Stimulated activated naive CD4-positive, alpha-beta T cell (primary cell): ENCODE data around the gene EFCAB7.
"Not testable (repeated sequence)": the region's sequence is repeated elsewhere in the genome, so short reads cannot be mapped to it uniquely, and the experiment has no call there.

ENCODE experiments used
- DNase-seq, 6 experiments: peaks; one replicate each; lab custom pipeline; 2025; lab: John Stamatoyannopoulos, UW

Gene EFCAB7

GRCh38 chr1:63548303-63548702 lies 25.0 kb downstream of the EFCAB7 start:
- DNase-seq, result no peak

DNA sequence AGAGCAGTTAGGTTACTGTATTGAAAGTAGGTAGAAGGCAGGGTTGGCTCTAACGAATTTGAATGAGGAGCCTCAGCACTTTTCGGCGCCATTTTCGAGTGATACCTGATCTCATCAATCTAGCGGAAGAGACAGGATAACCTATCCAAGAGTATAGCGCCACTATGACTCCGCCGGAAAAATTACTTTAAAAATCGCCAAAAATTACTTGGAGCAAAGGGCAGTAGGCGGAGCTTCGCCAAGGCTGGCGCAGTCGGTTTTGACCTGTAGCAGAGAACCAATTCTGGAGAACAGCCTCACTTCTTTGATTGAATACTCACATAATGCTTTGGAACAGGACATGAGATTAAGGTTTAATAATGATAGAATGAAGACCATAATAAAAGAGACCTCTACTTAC lies 25.6 kb downstream of the EFCAB7 start:
- no peak for DNase-seq

GRCh38 chr1:63555480-63555879 lies 32.2 kb downstream of the EFCAB7 start:
- DNase-seq, result no peak

- DNase-seq, result no peak
These were observed 34.2 kb downstream of the EFCAB7 start for GRCh38 chr1:63557365-63557987.

- DNase-seq, result no peak
These were observed 36.0 kb downstream of the EFCAB7 start for GRCh38 chr1:63559357-63559756.

GRCh38 chr1:63563745-63564144 lies 40.4 kb downstream of the EFCAB7 start:
- no peak for DNase-seq

- DNase-seq, result no peak
These were observed 45.7 kb downstream of the EFCAB7 start for GRCh38 chr1:63569068-63569467.

DNA sequence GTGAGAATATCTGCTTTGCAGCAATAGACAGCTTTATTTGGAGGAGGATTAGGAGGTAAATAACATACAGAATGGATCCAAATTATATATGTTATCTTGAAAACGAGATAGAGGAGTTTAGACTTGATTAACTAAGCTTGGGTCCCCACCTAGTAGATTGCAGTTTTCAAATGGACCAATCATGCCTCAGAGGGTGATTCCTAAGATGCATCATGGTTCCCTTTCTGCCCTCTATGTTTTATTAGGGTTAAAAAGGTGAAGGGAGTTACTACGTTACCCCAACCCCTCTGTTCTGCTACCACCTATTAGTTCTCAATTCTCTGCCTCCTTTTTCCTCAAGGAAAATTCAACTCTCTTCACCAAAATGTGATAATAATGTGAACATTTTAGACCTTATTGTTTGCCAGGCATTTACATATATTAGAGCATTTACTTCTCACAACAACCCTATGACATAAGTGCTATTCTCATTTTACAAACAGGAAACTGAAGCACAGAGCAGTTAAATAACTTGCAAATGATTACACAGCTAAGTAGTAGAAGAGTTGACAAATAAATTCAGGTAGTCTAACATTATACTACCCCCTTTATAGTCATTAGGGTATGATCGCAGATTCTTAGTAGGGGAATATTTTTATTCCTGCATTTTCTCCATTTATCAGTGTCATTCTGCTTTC lies 46.5 kb downstream of the EFCAB7 start:
- DNase-seq, result no peak

DNA sequence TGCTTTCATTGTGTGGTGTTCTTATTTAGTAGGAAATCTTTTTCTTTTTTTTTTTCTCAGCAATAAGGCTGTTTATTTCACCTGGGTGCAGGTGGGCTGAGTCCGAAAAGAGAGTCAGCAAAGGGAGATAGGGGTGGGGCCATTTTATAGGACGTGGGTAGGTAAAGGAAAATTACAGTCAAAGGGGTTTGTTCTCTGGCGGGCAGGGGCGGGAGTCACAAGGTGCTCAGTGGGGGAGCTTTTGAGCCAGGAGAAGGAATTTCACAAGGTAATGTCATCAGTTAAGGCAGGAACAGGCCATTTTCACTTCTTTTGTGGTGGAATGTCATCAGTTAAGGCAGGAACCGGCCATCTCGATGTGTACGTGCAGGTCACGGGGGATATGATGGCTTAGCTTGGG lies 49.4 kb downstream of the EFCAB7 start:
- DNase-seq, result not testable (repeated sequence)

DNA sequence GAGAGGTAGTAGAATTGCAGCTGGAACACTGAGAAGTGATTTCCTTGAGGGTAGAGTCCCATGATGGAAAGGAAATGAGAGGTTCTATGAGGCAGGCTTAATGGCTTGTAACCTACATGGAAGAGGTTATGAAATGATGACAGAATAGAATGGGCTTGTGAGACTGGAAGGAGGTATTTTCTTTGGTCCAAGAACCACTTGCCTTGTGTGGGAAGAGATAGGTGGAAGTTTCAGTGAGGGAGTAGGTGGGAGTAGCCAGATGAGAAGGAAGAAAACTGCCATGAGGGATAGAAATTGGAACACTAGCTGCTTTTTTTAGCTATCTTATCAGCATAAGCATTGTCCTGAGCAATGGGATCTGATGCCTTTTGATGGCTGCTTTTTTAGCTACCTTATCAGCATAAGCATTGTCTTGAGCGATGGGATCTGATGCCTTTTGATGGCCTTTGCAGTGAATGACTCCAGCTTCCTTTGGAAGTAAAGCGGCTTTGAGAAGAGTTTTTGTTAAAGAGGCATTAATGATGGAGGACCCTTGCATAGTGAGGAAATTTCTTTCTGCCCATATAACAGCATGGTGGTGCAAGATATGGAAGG lies 51.0 kb downstream of the EFCAB7 start:
- DNase-seq, result not testable (repeated sequence)

DNA sequence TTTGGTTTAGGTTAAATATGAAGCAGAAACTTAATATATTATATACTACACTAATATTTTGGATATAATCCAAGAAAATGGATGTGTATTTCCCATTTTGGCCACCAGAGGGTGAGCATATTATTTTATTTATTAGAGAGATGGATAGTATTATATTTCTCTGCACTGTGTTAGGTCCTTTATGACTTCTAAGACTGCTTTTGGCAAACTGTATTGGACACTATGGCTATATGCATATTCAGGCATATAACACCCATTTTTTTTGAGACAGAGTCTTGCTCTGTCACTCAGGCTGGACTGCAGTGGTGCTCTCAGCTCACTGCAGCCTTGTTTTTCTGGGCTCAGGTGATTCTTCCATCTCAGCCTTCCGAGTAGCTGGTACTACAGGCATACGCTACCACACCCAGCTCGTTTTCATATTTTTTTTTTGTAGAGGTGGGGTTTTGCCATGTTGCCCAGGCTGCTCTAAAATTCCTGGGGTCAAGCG lies 52.1 kb downstream of the EFCAB7 start:
- peak in 2 of 6 experiments; percentile 14 to 35 for DNase-seq

- DNase-seq, result not testable (repeated sequence)
These were observed 63.0 kb downstream of the EFCAB7 start for GRCh38 chr1:63586326-63586725.

DNA sequence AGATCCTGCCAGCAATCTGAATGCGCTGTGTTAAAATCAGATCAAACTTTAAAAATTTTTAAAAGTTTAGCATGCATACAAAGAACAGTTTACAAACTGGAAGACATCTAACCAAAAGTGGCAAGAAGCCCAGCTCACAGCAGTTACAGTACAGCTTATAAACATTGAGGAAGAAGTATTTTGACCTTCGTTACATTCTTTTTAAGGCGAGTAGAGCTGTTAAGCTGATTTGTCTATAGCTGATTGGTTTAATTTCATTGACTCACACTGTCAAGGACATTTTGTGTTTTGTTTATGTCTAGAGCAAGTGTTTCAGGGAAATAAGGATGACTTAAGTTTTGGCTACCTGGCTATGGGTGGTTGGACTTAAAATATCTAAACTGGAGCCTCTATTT lies 66.8 kb downstream of the EFCAB7 start:
- no peak for DNase-seq

DNA sequence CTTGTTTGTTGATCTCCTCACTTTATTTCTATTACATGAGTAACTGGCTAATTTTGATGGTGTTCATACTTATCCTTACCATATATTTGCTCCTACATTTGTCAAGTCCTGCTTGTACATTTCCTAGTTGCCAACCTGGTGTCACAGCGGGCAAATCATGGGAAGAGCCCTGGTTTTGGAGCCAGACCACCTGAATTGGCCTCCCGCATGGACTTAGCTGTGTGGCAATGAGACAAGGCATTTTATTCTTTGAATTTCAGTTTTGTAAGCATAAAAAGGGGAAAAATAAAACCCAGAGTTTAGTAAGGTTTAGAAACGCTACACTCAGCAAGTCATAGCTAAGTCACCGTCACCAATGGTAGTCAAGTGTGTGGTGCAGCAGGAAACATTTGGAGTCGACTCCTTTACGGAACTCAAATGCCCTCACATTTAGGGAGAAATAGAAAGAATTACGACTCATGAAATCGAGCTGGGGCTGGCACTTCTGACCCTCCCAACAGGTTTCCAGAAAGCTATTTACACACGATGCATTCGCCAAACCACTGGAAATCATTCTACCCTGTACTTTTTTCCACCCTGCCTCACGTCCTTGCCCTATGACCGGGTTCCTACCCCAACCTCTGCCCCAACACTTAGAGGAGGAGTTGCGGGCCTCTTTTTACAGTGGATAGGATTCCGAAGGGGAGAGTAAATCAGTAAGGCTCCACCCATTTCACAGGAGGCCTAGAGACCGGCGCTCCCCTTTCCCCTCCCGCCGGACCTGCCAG lies 69.4 kb downstream of the EFCAB7 start:
- DNase-seq, result no peak

- DNase-seq, result peak; percentile 56 to 89 (median 72)
These were observed 70.1 kb downstream of the EFCAB7 start, which contains the start of gene PGM1 for GRCh38 chr1:63593303-63593885. PGM1 (plus strand) TSS chr1:63593411; CDS start chr1:63593489, 78 bp downstream.

GRCh38 chr1:63593886-63594605 lies 70.7 kb downstream of the EFCAB7 start:
- peak; percentile 56 to 89 (median 75) for DNase-seq

DNA sequence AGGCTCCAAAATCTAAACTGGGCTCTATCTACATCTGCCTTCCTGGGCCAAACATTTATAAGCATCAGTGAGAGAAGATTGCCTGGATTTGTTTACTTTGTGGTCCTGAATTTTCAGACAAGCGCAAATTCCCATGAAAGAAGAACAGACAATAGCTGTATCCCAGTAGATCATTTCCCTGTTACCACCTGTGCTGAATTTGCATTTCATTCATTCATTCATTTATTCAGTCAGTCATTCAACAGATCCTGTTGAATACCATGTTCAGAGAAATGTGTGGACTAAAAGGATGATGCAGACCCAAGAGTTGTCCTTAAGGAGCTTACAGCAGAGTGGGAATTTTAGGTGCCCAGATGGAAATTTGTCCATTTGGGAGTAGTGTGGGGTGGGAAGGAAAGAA lies 72.1 kb downstream of the EFCAB7 start:
- no peak for DNase-seq

GRCh38 chr1:63599799-63600198 lies 76.5 kb downstream of the EFCAB7 start:
- no peak for DNase-seq

GRCh38 chr1:63600248-63600647 lies 76.9 kb downstream of the EFCAB7 start:
- DNase-seq, result no peak

DNA sequence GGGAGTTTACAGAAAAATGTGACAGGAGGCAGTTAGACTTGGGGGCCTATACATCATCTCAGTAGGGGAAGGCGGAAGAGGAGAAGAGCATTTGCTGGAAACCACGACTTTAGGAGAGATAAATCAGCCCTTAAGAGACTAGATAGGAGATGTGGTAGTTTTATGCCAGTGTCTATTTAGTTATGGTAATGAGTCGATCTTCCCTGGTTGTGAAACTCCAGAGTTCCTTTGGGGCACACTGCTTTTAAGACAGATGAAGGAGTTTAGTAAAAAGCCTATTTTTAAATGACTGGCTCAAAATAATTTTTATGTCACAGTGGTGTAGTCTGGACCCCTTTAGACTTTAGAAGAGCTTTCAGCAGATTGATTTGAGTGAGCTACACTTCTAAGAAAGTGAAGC lies 77.7 kb downstream of the EFCAB7 start:
- no peak for DNase-seq

GRCh38 chr1:63601463-63601862 lies 78.1 kb downstream of the EFCAB7 start:
- no peak for DNase-seq
